ENCODE results near the gene JAZF1.

The JAZF1 gene

DNA sequence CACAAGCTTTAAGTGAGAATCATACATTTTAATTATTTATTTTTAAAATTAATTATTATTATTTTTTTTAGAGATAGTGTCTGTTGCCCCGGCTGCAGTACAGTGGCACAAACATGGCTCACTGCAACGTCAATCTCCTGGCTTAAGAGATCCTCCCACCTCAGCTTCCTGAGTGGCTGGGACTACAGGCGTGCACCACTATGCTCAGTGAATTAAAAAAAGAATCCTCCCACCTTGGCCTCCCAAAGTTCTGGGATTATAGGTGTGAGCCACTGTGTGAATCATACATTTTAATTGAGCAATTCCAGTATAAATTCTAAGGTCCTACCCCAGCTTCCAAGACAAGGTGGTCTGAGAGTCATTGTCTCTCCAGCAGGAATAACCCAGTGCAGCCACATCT, 172.4 kb downstream of the JAZF1 start:
- TF ChIP-seq EZH2 (optimal IDR thresholded peaks at IDR 0.05; ENCODE audit: low read depth, low read length): no peak
- no peak for TF ChIP-seq EZH2phosphoT487 (IDR thresholded peaks at IDR 0.05; ENCODE audit: low read length)
- TF ChIP-seq, protein P1, sequence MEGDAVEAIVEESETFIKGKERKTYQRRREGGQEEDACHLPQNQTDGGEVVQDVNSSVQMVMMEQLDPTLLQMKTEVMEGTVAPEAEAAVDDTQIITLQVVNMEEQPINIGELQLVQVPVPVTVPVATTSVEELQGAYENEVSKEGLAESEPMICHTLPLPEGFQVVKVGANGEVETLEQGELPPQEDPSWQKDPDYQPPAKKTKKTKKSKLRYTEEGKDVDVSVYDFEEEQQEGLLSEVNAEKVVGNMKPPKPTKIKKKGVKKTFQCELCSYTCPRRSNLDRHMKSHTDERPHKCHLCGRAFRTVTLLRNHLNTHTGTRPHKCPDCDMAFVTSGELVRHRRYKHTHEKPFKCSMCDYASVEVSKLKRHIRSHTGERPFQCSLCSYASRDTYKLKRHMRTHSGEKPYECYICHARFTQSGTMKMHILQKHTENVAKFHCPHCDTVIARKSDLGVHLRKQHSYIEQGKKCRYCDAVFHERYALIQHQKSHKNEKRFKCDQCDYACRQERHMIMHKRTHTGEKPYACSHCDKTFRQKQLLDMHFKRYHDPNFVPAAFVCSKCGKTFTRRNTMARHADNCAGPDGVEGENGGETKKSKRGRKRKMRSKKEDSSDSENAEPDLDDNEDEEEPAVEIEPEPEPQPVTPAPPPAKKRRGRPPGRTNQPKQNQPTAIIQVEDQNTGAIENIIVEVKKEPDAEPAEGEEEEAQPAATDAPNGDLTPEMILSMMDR (IDR thresholded peaks at IDR 0.05; ENCODE audit: low read length): no peak
- no peaks in the 10 kb centered on the region for H3K27me3 ChIP-seq (replicated peaks; ENCODE audit: insufficient read depth, low read length)
- no peaks in the 10 kb centered on the region for H3K9me3 ChIP-seq (replicated peaks; ENCODE audit: insufficient read depth, low read length)
- H3K4me3 ChIP-seq (ENCODE audit: low read length): no peak overlapping the region
- H3K36me3 ChIP-seq (replicated peaks; ENCODE audit: insufficient read depth, low read length): no peaks in the 10 kb centered on the region
- no peak overlapping the region for H3K4me2 ChIP-seq (ENCODE audit: low read depth, low read length)
- no peaks in the 10 kb centered on the region for H3F3A ChIP-seq (ENCODE audit: insufficient read depth, low read length)
- no peak overlapping the region for H3K9ac ChIP-seq (ENCODE audit: low read length)
- H3K4me1 ChIP-seq (ENCODE audit: low read length): no peaks in the 10 kb centered on the region
- no peak for DNase-seq
- no peaks in the 10 kb centered on the region for H3K9me2 ChIP-seq (replicated peaks; ENCODE audit: insufficient read depth, low read length)
- H3K27ac ChIP-seq (ENCODE audit: low read length): no peak overlapping the region
- no peaks in the 10 kb centered on the region for H3K79me2 ChIP-seq (ENCODE audit: low read length)
- H4K20me1 ChIP-seq (ENCODE audit: insufficient read depth, low read length): no peaks in the 10 kb centered on the region
- no peak overlapping the region for H2AFZ ChIP-seq (ENCODE audit: low read length)

DNA sequence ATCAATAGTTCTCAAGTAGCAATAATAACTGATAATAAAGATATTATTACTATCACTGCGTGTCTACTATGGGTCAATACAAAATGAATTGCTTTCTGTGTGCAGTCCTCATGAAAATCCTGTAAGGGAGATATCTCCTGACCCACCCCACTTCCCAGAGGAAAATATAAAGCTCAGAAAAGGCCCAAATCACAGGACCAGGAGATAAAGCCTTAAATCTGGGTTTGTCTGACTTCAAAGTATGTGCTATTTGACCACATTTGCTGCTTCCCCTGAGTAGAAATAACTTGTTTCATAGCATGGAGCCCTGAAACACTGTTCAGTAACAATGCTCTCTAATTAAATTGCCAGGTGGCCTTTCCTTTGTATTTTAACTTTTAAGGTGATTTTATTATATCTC, 174.1 kb downstream of the JAZF1 start:
- DNase-seq: no peak
- Histone ChIP-seq H3K4me3 (ENCODE audit: low read length) (no peak overlapping the region), H3K9me2 (replicated peaks; ENCODE audit: insufficient read depth, low read length) (no peaks in the 10 kb centered on the region), H3K36me3 (replicated peaks; ENCODE audit: insufficient read depth, low read length) (no peaks in the 10 kb centered on the region), H3K9me3 (replicated peaks; ENCODE audit: insufficient read depth, low read length) (no peaks in the 10 kb centered on the region), H2AFZ (ENCODE audit: low read length) (no peak overlapping the region), H3K4me1 (ENCODE audit: low read length) (no peaks in the 10 kb centered on the region), H3K4me2 (ENCODE audit: low read depth, low read length) (no peak overlapping the region), H3K27ac (ENCODE audit: low read length) (no peak overlapping the region), H3K9ac (ENCODE audit: low read length) (no peak overlapping the region), H3K79me2 (ENCODE audit: low read length) (no peaks in the 10 kb centered on the region), H3K27me3 (replicated peaks; ENCODE audit: insufficient read depth, low read length) (no peaks in the 10 kb centered on the region), H3F3A (ENCODE audit: insufficient read depth, low read length) (no peaks in the 10 kb centered on the region), H4K20me1 (ENCODE audit: insufficient read depth, low read length) (no peaks in the 10 kb centered on the region)
- TF ChIP-seq, protein P1 (IDR thresholded peaks at IDR 0.05; ENCODE audit: low read length): no peak
- no peak for TF ChIP-seq EZH2 (optimal IDR thresholded peaks at IDR 0.05; ENCODE audit: low read depth, low read length)
- TF ChIP-seq EZH2phosphoT487 (IDR thresholded peaks at IDR 0.05; ENCODE audit: low read length): no peak

DNA sequence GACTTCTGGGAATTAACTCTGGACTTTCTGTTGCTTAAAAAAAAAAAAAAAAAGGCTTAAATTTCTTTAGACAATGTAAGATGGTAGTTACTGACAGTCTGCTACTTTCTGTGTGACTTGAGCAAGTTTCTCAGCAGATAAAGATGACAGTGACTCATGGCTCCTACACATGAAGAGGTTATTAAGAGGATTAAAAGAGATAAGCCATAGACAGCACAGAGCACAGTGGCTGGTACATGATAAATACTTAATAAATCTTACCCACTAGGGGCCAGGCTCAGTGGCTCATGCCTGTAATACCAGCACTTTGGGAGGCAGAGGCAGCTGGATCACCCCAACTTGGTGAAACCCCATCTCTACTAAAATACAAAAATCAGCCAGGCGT, 174.8 kb downstream of the JAZF1 start:
- H4K20me1 ChIP-seq (ENCODE audit: insufficient read depth, low read length): no peaks in the 10 kb centered on the region
- no peak overlapping the region for H3K4me2 ChIP-seq (ENCODE audit: low read depth, low read length)
- no peaks in the 10 kb centered on the region for H3K4me1 ChIP-seq (ENCODE audit: low read length)
- no peaks in the 10 kb centered on the region for H3K36me3 ChIP-seq (replicated peaks; ENCODE audit: insufficient read depth, low read length)
- no peak overlapping the region for H3K4me3 ChIP-seq (ENCODE audit: low read length)
- H3K9me2 ChIP-seq (replicated peaks; ENCODE audit: insufficient read depth, low read length): no peaks in the 10 kb centered on the region
- no peaks in the 10 kb centered on the region for H3K9me3 ChIP-seq (replicated peaks; ENCODE audit: insufficient read depth, low read length)
- no peak for DNase-seq
- TF ChIP-seq, protein P1 (IDR thresholded peaks at IDR 0.05; ENCODE audit: low read length): no peak
- TF ChIP-seq EZH2 (optimal IDR thresholded peaks at IDR 0.05; ENCODE audit: low read depth, low read length): no peak
- H3K27me3 ChIP-seq (replicated peaks; ENCODE audit: insufficient read depth, low read length): no peaks in the 10 kb centered on the region
- no peak overlapping the region for H3K27ac ChIP-seq (ENCODE audit: low read length)
- no peaks in the 10 kb centered on the region for H3F3A ChIP-seq (ENCODE audit: insufficient read depth, low read length)
- H3K79me2 ChIP-seq (ENCODE audit: low read length): no peaks in the 10 kb centered on the region
- H3K9ac ChIP-seq (ENCODE audit: low read length): no peak overlapping the region
- H2AFZ ChIP-seq (ENCODE audit: low read length): no peak overlapping the region

All from MM.1S (cell line).